ENCODE data around the gene SMIM29. TPM values are rescaled to one million over a fixed set of nuclear protein-coding genes. Genes with fewer than 3 reads are reported as not detected.

Gene SMIM29
- total RNA-seq, 2 experiments from 2014 or later = 22.0 to 23.9 TPM

GRCh38 chr6:34278833-34279232, 30.0 kb upstream of the SMIM29 start:
- peaks cover 7% of the 10 kb centered on the region for H3K4me1 ChIP-seq (ENCODE audit: insufficient read depth, low read length)
- DNase-seq (no peak), ATAC-seq (ENCODE audit: poor library complexity) (no peak)
- no peaks in the 10 kb centered on the region for H3K27me3 ChIP-seq (ENCODE audit: control insufficient read depth in 1 of 2, insufficient read depth in 2 of 2, low read length in 2 of 2)
- Mint-ChIP-seq H3K4me3 (no peak overlapping the region), H3K4me1 (ENCODE audit: low read depth) (no peaks in the 10 kb centered on the region), H3K27me3 (no peaks in the 10 kb centered on the region), H3K9me3 (no peaks in the 10 kb centered on the region), H3K36me3 (ENCODE audit: low read depth) (peaks cover 30% of the 10 kb centered on the region), H3K27ac (no peak overlapping the region)
- intact Hi-C loops (cut with DNase I, micrococcal nuclease) = no loop called here
- POLR2A ChIA-PET = no interaction called here
- H3K9me3 ChIP-seq (ENCODE audit: control insufficient read depth in 1 of 2, insufficient read depth in 1 of 2, low read length in 2 of 2) = no peaks in the 10 kb centered on the region
- no peak overlapping the region for H3K27ac ChIP-seq (ENCODE audit: low read depth in 1 of 2, low read length in 2 of 2)
- peaks cover 6% of the 10 kb centered on the region for H3K36me3 ChIP-seq (ENCODE audit: insufficient read depth, low read length)
- H3K4me3 ChIP-seq (ENCODE audit: low read length) = no peak overlapping the region
- TF ChIP-seq, protein P1, sequence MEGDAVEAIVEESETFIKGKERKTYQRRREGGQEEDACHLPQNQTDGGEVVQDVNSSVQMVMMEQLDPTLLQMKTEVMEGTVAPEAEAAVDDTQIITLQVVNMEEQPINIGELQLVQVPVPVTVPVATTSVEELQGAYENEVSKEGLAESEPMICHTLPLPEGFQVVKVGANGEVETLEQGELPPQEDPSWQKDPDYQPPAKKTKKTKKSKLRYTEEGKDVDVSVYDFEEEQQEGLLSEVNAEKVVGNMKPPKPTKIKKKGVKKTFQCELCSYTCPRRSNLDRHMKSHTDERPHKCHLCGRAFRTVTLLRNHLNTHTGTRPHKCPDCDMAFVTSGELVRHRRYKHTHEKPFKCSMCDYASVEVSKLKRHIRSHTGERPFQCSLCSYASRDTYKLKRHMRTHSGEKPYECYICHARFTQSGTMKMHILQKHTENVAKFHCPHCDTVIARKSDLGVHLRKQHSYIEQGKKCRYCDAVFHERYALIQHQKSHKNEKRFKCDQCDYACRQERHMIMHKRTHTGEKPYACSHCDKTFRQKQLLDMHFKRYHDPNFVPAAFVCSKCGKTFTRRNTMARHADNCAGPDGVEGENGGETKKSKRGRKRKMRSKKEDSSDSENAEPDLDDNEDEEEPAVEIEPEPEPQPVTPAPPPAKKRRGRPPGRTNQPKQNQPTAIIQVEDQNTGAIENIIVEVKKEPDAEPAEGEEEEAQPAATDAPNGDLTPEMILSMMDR (IDR thresholded peaks at IDR 0.05) = no peak
- CTCF ChIA-PET = interaction anchor here (1.5 kb wide), 1 partner anchor 30 kb away, joined by 5 read pairs; the partner anchor contains the start of gene SMIM29

DNA sequence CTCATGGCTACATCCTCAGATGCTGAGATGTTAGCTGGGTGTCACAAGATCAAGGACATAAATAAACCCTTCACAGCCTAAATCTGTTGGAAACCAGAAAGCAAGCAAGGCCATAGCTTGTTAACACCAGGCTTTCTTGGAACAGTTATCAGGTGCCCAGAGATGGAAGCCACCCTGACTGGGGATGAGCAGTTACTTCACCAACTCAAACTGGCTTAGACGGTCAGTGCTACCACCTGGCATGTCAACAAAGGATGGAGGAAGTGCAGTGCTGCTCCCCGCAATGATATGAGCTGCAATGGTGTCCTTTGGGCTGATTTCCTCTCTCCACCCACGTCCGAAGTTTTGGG, 28.9 kb upstream of the SMIM29 start:
- no peak for DNase-seq
- Mint-ChIP-seq H3K27me3 (no peaks in the 10 kb centered on the region), H3K36me3 (ENCODE audit: low read depth) (peaks cover 23% of the 10 kb centered on the region), H3K4me1 (ENCODE audit: low read depth) (no peaks in the 10 kb centered on the region), H3K27ac (no peak overlapping the region), H3K4me3 (no peak overlapping the region), H3K9me3 (no peaks in the 10 kb centered on the region)
- Histone ChIP-seq H3K4me1 (ENCODE audit: insufficient read depth, low read length) (peaks cover 5% of the 10 kb centered on the region), H3K27ac (ENCODE audit: low read depth in 1 of 2, low read length in 2 of 2) (no peak overlapping the region), H3K27me3 (ENCODE audit: control insufficient read depth in 1 of 2, insufficient read depth in 2 of 2, low read length in 2 of 2) (no peaks in the 10 kb centered on the region), H3K36me3 (ENCODE audit: insufficient read depth, low read length) (peaks cover 6% of the 10 kb centered on the region), H3K4me3 (ENCODE audit: low read length) (no peak overlapping the region), H3K9me3 (ENCODE audit: control insufficient read depth in 1 of 2, insufficient read depth in 1 of 2, low read length in 2 of 2) (no peaks in the 10 kb centered on the region)
- TF ChIP-seq, protein P1 (IDR thresholded peaks at IDR 0.05) = no peak
- intact Hi-C loops (cut with DNase I, micrococcal nuclease) = no loop called here
- ChIA-PET POLR2A (no interaction called here), CTCF (interaction anchor here (1.2 to 1.7 kb wide), 2 partner anchors 16 to 82 kb away, joined by 3 to 4 read pairs; no protein-coding TSS in a partner anchor)
- ATAC-seq (ENCODE audit: poor library complexity) = no peak

- Mint-ChIP-seq H3K36me3 (ENCODE audit: low read depth) (peaks cover 20% of the 10 kb centered on the region), H3K9me3 (no peaks in the 10 kb centered on the region), H3K4me3 (no peak overlapping the region), H3K27me3 (no peaks in the 10 kb centered on the region), H3K27ac (no peak overlapping the region), H3K4me1 (ENCODE audit: low read depth) (no peaks in the 10 kb centered on the region)
- ATAC-seq (ENCODE audit: poor library complexity) = no peak
- Histone ChIP-seq H3K27me3 (ENCODE audit: control insufficient read depth in 1 of 2, insufficient read depth in 2 of 2, low read length in 2 of 2) (no peaks in the 10 kb centered on the region), H3K27ac (ENCODE audit: low read depth in 1 of 2, low read length in 2 of 2) (no peak overlapping the region), H3K9me3 (ENCODE audit: control insufficient read depth in 1 of 2, insufficient read depth in 1 of 2, low read length in 2 of 2) (no peaks in the 10 kb centered on the region), H3K4me3 (ENCODE audit: low read length) (no peak overlapping the region), H3K4me1 (ENCODE audit: insufficient read depth, low read length) (peaks cover 5% of the 10 kb centered on the region), H3K36me3 (ENCODE audit: insufficient read depth, low read length) (peaks cover 6% of the 10 kb centered on the region)
- CTCF ChIA-PET = interaction anchor here (1.2 to 1.7 kb wide), 2 partner anchors 17 to 81 kb away, joined by 3 to 4 read pairs; no protein-coding TSS in a partner anchor
- no peak for DNase-seq
- intact Hi-C loops (cut with DNase I, micrococcal nuclease) = no loop called here
- TF ChIP-seq, protein P1 (IDR thresholded peaks at IDR 0.05) = no peak
- POLR2A ChIA-PET = no interaction called here
These were observed 28.3 kb upstream of the SMIM29 start for GRCh38 chr6:34276881-34277762.

All from CD4-positive, alpha-beta T cell (primary cell).